ENCODE data around the gene POU3F1. TPM values are rescaled to one million over a fixed set of nuclear protein-coding genes. Genes with fewer than 3 reads are reported as not detected.

Gene POU3F1
- total and polyA plus RNA-seq, 2 donors (not counting 1 experiment from before 2014, with no cell fraction given), result 0.63 to 3.8 TPM

- no peak for TF ChIP-seq EZH2 (IDR thresholded peaks at IDR 0.05; ENCODE audit: borderline replicate concordance, insufficient read depth, low read depth, low read length, poor library complexity, severe bottlenecking)
- TF ChIP-seq, protein P1, sequence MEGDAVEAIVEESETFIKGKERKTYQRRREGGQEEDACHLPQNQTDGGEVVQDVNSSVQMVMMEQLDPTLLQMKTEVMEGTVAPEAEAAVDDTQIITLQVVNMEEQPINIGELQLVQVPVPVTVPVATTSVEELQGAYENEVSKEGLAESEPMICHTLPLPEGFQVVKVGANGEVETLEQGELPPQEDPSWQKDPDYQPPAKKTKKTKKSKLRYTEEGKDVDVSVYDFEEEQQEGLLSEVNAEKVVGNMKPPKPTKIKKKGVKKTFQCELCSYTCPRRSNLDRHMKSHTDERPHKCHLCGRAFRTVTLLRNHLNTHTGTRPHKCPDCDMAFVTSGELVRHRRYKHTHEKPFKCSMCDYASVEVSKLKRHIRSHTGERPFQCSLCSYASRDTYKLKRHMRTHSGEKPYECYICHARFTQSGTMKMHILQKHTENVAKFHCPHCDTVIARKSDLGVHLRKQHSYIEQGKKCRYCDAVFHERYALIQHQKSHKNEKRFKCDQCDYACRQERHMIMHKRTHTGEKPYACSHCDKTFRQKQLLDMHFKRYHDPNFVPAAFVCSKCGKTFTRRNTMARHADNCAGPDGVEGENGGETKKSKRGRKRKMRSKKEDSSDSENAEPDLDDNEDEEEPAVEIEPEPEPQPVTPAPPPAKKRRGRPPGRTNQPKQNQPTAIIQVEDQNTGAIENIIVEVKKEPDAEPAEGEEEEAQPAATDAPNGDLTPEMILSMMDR (IDR thresholded peaks at IDR 0.05), result no peak
- Histone ChIP-seq H2AFZ (ENCODE audit: insufficient read depth, low read depth, low read length, poor library complexity, severe bottlenecking) (no peak overlapping the region), H3K9ac (ENCODE audit: low read length) (no peak overlapping the region), H3K4me1 (ENCODE audit: control insufficient read depth in 2 of 2, insufficient read depth in 2 of 2, low read length in 2 of 2) (peaks cover 17 to 25% of the 10 kb centered on the region in 2 donors), H3K27ac (ENCODE audit: low read length in 2 of 2) (no peak overlapping the region), H3K9me3 (ENCODE audit: control extremely low read depth in 1 of 3, control insufficient read depth in 2 of 3, insufficient read depth in 1 of 3, low read length in 2 of 3) (peaks cover 0 to 7% (median 3%) of the 10 kb centered on the region in 3 donors), H3K27me3 (replicated peaks in 1 of 4; ENCODE audit: control extremely low read depth in 1 of 4, control insufficient read depth in 3 of 4, insufficient read depth in 4 of 4, low read length in 3 of 4) (peaks cover 0 to under 1% (median 0%) of the 10 kb centered on the region in 4 experiments), H4K20me1 (ENCODE audit: control insufficient read depth, insufficient read depth, low read length, poor library complexity, severe bottlenecking) (no peaks in the 10 kb centered on the region), H3K4me2 (replicated peaks; ENCODE audit: low read depth, low read length, poor library complexity, severe bottlenecking) (no peak overlapping the region), H3K36me3 (replicated peaks in 1 of 2; ENCODE audit: control extremely low read depth in 1 of 2, control insufficient read depth in 1 of 2, extremely low read depth in 1 of 2, insufficient read depth in 2 of 2, low read length in 1 of 2) (no peaks in the 10 kb centered on the region), H3K79me2 (ENCODE audit: control insufficient read depth, insufficient read depth, low read length) (peaks cover 22% of the 10 kb centered on the region), H3K4me3 (ENCODE audit: control extremely low read depth in 1 of 5, extremely low read depth in 1 of 5, insufficient read depth in 1 of 5, low read depth in 2 of 5, low read length in 4 of 5) (no peak overlapping the region)
- ChIA-PET POLR2A (no interaction called here), CTCF (interaction anchor here (0.7 kb wide), 1 partner anchor 10 kb away, joined by 3 read pairs; no protein-coding TSS in a partner anchor)
- Mint-ChIP-seq H3K27ac (no peak overlapping the region), H3K27me3 (no peaks in the 10 kb centered on the region), H3K4me3 (no peak overlapping the region), H3K9me3 (ENCODE audit: insufficient read depth) (no peaks in the 10 kb centered on the region), H3K4me1 (peaks cover 20% of the 10 kb centered on the region)
- DNase-seq (no peak), ATAC-seq (ENCODE audit: low read depth) (no peak)
- intact Hi-C loops (cut with micrococcal nuclease), result no loop called here
- WGBS (ENCODE audit: insufficient coverage), result 91% methylated on average over 5 of the region's 6 CpGs
Observed at GRCh38 chr1:38009841-38010180, 36.8 kb downstream of the POU3F1 start.

- Histone ChIP-seq H3K79me2 (ENCODE audit: control insufficient read depth, insufficient read depth, low read length) (peaks cover 17% of the 10 kb centered on the region), H3K27me3 (replicated peaks in 1 of 4; ENCODE audit: control extremely low read depth in 1 of 4, control insufficient read depth in 3 of 4, insufficient read depth in 4 of 4, low read length in 3 of 4) (peaks cover 0 to 6% (median 2%) of the 10 kb centered on the region in 4 experiments), H3K4me1 (ENCODE audit: control insufficient read depth in 2 of 2, insufficient read depth in 2 of 2, low read length in 2 of 2) (peaks cover 22 to 30% of the 10 kb centered on the region in 2 donors), H3K27ac (ENCODE audit: low read length in 2 of 2) (no peak overlapping the region), H3K36me3 (replicated peaks in 1 of 2; ENCODE audit: control extremely low read depth in 1 of 2, control insufficient read depth in 1 of 2, extremely low read depth in 1 of 2, insufficient read depth in 2 of 2, low read length in 1 of 2) (no peaks in the 10 kb centered on the region), H2AFZ (ENCODE audit: insufficient read depth, low read depth, low read length, poor library complexity, severe bottlenecking) (no peak overlapping the region), H3K4me3 (ENCODE audit: control extremely low read depth in 1 of 5, extremely low read depth in 1 of 5, insufficient read depth in 1 of 5, low read depth in 2 of 5, low read length in 4 of 5) (no peak overlapping the region), H3K9me3 (ENCODE audit: control extremely low read depth in 1 of 3, control insufficient read depth in 2 of 3, insufficient read depth in 1 of 3, low read length in 2 of 3) (peaks cover 0 to 7% (median 3%) of the 10 kb centered on the region in 3 donors), H3K4me2 (replicated peaks; ENCODE audit: low read depth, low read length, poor library complexity, severe bottlenecking) (no peak overlapping the region), H3K9ac (ENCODE audit: low read length) (no peak overlapping the region), H4K20me1 (ENCODE audit: control insufficient read depth, insufficient read depth, low read length, poor library complexity, severe bottlenecking) (no peaks in the 10 kb centered on the region)
- ATAC-seq (ENCODE audit: low read depth) (no peak), DNase-seq (no peak)
- intact Hi-C loops (cut with micrococcal nuclease), result no loop called here
- CTCF ChIA-PET, result interaction anchor here (1.0 to 1.1 kb wide), 2 partner anchors 8 to 10 kb away, joined by 3 to 4 read pairs; no protein-coding TSS in a partner anchor
- H3K4me1 Mint-ChIP-seq, result peaks cover 25% of the 10 kb centered on the region
- 78% methylated on average over 8 of the region's 8 CpGs for WGBS (ENCODE audit: insufficient coverage)
- H3K4me3 Mint-ChIP-seq, result no peak overlapping the region
- POLR2A ChIA-PET, result interaction anchor here (0.6 kb wide), 1 partner anchor 832 kb away, joined by 5 read pairs; no protein-coding TSS in a partner anchor
- TF ChIP-seq EZH2 (IDR thresholded peaks at IDR 0.05; ENCODE audit: borderline replicate concordance, insufficient read depth, low read depth, low read length, poor library complexity, severe bottlenecking), result no peak
- TF ChIP-seq, protein P1 (IDR thresholded peaks at IDR 0.05), result no peak
- no peaks in the 10 kb centered on the region for H3K9me3 Mint-ChIP-seq (ENCODE audit: insufficient read depth)
- H3K27me3 Mint-ChIP-seq, result peaks cover 5% of the 10 kb centered on the region
- no peak overlapping the region for H3K27ac Mint-ChIP-seq
Observed at GRCh38 chr1:38009088-38009840, 37.3 kb downstream of the POU3F1 start.

Measured in B cell (primary cell).